Right lung (tissue), 10 donors: ENCODE results near the gene SSBP4. TPM values are rescaled to one million over a fixed set of nuclear protein-coding genes. Genes with fewer than 3 reads are reported as not detected.
A peak's percentile ranks its signal among the peaks of the same experiment; 100 is the strongest.
"Not testable (repeated sequence)": the region's sequence is repeated elsewhere in the genome, so short reads cannot be mapped to it uniquely, and the experiment has no call there.

Experiments used
- DNase-seq, 2 donors: peaks; one replicate each; pipeline ENCODE4 v3.0.0-alpha.2; 2013
- long read RNA-seq, 8 donors: transcript quantifications; one replicate each; lab custom pipeline, GENCODE V29; 2026
- polyA plus RNA-seq, 5 donors: library from polyadenylated mRNA; unstranded; fragments of 120-200 nt; gene quantifications; one replicate each; pipeline versions ENCODE4 v1.2.1 to v1.2.3, GENCODE V29; 2013; ENCODE audit warnings: inconsistent platforms in 1 of 5, low replicate concordance in 1 of 5; ENCODE audit not compliant: insufficient read length in 5 of 5, insufficient read depth in 1 of 5

Gene SSBP4
- polyA plus RNA-seq, result 100 to 1,000 TPM in 1 of 5 donors, 10 to 100 TPM in 4; 48.4 to 133 (median 73.2) TPM
- long read RNA-seq, donor 1, transcript SSBP4-201 (18 exons, 1,768 nt), result minor isoform, 6 of 345 reads
- long read RNA-seq, donor 1, transcript SSBP4-202 (17 exons, 1,721 nt), result major isoform, 17 of 345 reads
- long read RNA-seq, donor 1, transcript SSBP4-206 (3 exons, 793 nt), result minor isoform, 14 of 345 reads
- long read RNA-seq, donor 1, partial matches to known transcripts, result 169 of 345 reads
- long read RNA-seq, donor 1, other reads (novel, unspliced or antisense), result 138 of 345 reads
- long read RNA-seq, donor 2, transcript SSBP4-202 (17 exons, 1,721 nt), result major isoform, 8 of 15 reads
- long read RNA-seq, donor 2, transcript SSBP4-206 (3 exons, 793 nt), result minor isoform, 7 of 15 reads
- long read RNA-seq, donor 2, partial matches to known transcripts, result 0 of 15 reads
- long read RNA-seq, donor 2, other reads (novel, unspliced or antisense), result 0 of 15 reads
- long read RNA-seq, donor 3, transcript SSBP4-206 (3 exons, 793 nt), result major isoform, 10 of 20 reads
- long read RNA-seq, donor 3, transcript SSBP4-202 (17 exons, 1,721 nt), result major isoform, 10 of 20 reads
- long read RNA-seq, donor 3, partial matches to known transcripts, result 0 of 20 reads
- long read RNA-seq, donor 3, other reads (novel, unspliced or antisense), result 0 of 20 reads
- long read RNA-seq, donor 4, partial matches to known transcripts, result 11 of 19 reads
- long read RNA-seq, donor 4, other reads (novel, unspliced or antisense), result 0 of 19 reads
- long read RNA-seq, donor 5, transcript SSBP4-206 (3 exons, 793 nt), result major isoform, 13 of 29 reads
- long read RNA-seq, donor 5, transcript SSBP4-202 (17 exons, 1,721 nt), result minor isoform, 7 of 29 reads
- long read RNA-seq, donor 5, partial matches to known transcripts, result 6 of 29 reads
- long read RNA-seq, donor 5, other reads (novel, unspliced or antisense), result 0 of 29 reads
- long read RNA-seq, donor 6, transcript SSBP4-202 (17 exons, 1,721 nt), result major isoform, 11 of 38 reads
- long read RNA-seq, donor 6, transcript SSBP4-206 (3 exons, 793 nt), result minor isoform, 10 of 38 reads
- long read RNA-seq, donor 6, partial matches to known transcripts, result 5 of 38 reads
- long read RNA-seq, donor 6, other reads (novel, unspliced or antisense), result 7 of 38 reads
- long read RNA-seq, donor 7, transcript SSBP4-202 (17 exons, 1,721 nt), result major isoform, 6 of 11 reads
- long read RNA-seq, donor 7, partial matches to known transcripts, result 0 of 11 reads
- long read RNA-seq, donor 7, other reads (novel, unspliced or antisense), result 0 of 11 reads
- long read RNA-seq, donor 8, partial matches to known transcripts, result 37 of 81 reads
- long read RNA-seq, donor 8, other reads (novel, unspliced or antisense), result 32 of 81 reads

DNA sequence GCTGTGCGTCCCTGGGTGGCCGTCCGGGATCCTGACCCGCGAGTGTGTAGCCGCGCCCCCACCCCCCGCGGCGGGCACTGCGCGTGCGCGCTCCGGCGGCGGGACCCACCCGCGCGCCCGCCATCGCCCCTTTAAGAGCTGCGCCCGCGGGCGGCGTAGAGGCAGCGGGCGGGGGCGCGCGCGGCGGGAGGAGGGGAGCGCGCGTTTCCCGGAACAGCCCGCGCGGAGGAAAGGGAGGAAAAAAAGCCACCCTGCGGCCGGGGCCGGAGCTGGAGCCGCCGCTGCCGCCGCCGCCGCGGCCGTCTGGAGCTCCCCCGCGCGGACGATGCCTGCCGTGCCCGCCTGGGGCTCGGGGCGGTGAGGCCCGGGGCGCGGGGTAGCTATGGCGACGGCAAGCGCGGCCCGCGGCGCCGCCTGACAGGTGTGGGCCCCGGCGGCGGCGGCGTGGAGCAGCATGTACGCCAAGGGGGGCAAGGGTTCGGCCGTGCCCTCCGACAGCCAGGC lies at the start of gene SSBP4:
Gene SSBP4, plus strand, starts transcription at position 204 of the 504 bp plus-strand sequence. Its CDS starts 251 bp downstream, at position 455.
- peak; percentile 75 to 81 for DNase-seq

DNA sequence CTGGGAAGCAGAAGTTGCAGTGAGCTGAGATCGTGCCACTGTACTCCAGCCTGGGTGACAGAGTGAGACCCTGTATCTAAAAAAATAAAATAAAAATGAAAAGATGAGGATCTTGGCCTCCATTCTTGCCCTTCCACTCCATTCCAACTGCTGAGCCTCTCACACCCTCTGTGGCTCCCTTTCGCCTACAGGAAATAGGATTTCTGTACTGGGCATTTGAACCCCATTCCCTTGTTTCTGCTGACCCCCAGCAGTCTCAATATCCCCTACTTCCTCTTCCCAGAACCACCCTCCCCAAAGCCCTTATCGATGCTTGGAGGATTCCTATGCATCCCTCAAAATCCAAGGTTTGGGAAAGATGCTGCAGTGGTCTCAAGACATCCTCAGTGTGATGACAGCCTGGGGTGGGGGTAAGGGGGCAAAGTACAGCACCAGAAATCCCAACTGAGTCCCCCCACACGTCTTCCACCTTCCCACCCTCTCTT lies 45.7 kb upstream of the SSBP4 start:
- DNase-seq, result no peak

DNA sequence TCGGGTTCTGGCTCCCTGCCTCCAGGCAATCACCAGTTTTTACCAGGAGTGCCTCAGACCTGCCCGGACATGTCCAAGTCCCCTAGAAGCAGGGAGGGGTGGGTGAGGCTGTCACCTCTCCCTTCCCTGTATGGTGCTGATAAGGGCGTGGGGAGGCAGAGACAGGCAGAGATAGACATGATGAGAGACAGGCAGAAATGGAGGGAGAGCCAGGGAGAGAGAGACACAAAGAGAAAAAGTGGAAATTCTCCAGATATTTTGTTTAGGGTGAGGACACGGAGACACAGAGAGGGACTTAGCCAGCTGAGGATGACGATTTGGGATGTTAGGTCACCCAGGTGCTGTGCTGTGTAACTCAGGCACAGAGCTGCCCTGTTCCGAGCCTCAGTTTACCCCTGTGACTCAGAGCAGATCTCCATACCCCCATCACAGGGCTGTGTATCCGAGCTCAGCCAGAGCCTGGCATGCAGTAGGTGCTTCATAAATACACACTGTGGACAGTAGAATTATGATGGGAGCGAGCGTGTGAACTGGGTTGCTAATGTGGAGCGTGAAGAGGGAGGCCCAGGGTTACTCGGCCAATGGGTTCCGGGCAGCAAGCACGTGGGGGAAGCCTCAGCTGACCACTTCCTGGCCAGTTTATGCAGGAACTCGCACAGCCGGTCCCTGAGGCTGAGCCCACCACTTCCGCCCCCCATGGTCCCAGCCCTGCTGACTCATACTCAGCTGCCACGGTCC lies 45.1 kb upstream of the SSBP4 start:
- peak; percentile 62 to 72 for DNase-seq

DNA sequence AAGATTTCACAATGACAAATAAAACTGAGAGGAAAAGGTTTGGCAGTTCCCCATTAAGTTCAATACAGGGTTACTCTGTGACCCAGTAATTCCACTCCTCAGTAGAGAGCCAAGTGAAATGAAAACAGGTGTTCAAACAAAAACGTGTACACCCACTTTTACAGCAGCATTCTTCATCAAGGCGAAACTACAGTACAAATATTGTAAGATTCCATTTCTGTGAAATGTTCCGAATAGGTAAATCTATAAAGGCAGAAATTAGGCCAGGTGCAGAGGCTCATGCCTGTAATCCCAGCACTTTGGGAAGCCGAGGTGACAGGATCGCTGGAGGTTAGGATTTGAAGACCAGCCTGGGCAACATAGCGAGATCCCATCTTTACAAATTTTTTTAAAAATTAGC lies 42.2 kb upstream of the SSBP4 start:
- DNase-seq, result peak in 1 of 2 donors; percentile 45

DNA sequence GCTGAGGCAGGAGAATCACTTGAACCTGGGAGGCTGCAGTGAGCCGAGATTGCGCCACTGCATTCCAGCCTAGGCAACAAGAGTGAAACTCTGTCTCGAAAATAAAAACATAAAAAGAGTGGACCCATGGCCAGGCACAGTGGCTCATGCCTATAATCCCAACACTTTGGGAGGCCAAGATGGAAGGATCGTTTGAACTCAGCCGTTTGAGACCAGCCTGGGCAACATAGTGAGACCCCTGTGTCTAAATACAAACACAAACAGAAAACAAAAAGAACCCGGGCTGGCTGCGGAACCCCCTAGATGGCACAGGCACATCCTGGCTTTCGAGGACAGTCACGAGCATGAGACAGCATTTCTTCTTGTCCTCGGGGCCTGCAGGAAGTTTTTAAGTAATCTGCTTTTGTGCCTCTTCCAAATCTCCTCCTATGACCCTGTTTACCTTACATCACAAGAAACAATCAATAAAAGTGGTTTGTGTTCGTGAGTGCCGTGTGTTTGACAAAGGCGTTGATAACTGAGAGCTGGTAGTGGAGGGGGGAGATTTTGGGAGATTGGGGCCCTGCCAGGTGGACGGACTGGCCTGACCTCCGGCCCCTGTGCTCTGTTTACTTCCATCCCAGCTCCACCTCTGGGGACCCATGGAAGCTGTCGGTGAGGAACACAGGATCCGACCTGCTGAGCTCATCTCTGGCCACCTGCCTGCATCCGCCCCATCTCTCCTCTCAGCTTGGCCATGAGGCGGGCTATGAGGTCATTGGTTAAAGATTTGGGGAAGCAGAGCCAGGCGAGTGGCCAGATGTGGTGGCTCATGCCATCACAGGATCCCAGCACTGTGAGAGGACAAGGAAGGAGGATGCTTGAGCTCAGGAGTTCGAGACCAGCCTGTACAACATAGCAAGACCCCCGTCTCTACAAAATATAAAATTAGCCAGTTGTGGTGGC lies 39.1 kb upstream of the SSBP4 start:
- peak in 1 of 2 donors; percentile 43 for DNase-seq

DNA sequence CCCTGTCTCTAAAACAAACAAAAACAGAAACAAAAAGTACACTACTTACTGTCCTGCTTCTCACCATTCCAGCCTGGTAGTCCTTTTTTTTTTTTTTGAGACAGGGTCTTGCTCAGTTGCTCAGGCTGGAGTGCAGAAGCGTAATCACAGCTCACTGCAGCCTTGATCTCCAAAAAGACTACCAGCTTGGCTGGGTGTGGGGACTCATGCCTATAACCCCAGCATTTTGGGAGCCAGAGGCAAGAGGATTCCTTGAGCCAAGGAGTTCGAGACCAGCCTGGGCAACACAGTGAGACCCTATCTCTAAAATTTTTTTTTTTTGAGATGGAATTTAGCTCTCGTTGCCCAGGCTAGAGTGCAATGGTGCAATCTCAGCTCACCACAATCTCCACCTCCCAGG lies 38.4 kb upstream of the SSBP4 start:
- DNase-seq, result no peak

DNA sequence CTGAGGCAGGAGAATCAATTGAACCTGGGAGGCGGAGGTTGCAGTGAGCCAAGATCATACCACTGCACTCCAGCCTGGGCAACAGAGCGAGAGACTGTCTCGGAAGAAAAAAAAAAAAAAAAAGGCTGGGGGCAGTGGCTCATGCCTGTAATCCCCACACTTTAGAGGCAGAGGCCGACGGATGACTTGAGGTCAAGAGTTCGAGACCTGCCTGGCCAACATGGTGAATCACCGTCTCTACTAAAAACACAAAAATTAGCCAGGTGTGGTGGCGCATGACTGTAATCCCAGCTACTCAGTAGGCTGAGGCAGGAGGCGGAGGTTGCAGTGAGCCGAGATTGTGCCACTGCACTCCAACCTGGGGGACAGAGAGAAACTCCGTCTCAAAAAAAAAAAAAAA lies 35.6 kb upstream of the SSBP4 start:
- DNase-seq, result not testable (repeated sequence)

DNA sequence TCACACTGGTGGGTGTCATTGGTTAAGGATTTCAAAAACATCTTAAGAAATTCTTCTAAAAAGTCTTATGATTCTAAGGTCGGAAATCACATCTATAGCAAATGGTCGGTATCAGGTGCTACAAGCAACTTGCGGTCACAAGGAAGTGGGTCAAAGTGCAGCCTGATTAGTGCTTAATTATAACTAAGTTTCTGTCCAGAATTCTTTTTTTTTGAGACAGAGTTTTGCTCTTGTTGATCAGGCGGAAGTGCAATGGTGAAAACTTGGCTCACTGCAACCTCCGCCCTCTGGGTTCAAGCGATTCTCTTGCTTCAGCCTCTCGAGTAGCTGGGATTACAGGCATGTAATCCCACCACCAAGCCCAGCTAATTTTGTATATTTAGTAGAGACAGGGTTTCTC lies 34.4 kb upstream of the SSBP4 start:
- DNase-seq, result no peak

DNA sequence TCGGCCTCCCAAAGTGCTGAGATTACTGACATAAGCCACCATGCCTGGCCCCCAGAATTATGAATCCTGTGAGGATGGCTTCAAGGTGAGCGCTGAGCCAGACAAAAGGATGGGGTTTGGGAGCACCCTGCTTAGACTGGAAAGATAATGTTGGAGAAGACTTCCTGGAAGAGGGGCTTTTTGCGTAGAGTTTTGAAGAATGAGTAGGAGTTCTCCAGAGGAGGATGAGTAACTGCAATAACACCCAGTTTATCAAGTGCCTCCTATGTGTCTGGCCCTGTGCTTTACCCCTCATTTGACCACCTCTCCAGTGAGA lies 33.9 kb upstream of the SSBP4 start:
- no peak for DNase-seq

DNA sequence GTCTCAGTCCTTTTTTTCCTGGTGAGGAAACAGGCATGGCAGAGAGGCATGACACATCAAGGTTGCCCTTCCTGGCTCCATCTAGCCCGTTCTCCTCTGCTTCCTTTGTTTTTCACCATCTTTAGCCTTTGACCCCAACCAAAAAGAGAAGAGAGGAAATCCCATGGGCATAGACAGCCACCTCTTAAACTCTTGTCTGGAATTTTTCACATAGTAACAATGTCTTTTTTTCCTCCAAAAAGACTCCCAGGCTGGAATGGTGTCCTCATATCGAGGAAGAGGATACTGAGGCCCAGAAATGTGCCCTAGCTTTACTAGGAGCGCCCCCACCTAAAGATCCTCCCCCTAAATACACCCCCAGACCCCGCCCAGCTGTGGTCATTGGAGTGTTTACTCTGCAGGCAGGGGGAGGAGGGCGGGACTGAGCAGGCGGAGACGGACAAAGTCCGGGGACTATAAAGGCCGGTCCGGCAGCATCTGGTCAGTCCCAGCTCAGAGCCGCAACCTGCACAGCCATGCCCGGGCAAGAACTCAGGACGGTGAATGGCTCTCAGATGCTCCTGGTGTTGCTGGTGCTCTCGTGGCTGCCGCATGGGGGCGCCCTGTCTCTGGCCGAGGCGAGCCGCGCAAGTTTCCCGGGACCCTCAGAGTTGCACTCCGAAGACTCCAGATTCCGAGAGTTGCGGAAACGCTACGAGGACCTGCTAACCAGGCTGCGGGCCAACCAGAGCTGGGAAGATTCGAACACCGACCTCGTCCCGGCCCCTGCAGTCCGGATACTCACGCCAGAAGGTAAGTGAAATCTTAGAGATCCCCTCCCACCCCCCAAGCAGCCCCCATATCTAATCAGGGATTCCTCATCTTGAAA lies 33.3 kb upstream of the SSBP4 start, which contains the start of gene GDF15:
Gene GDF15, plus strand, starts transcription at position 484 of the 868 bp plus-strand sequence. Its CDS starts 32 bp downstream, at position 516.
- peak in 1 of 2 donors; percentile 55 for DNase-seq

DNA sequence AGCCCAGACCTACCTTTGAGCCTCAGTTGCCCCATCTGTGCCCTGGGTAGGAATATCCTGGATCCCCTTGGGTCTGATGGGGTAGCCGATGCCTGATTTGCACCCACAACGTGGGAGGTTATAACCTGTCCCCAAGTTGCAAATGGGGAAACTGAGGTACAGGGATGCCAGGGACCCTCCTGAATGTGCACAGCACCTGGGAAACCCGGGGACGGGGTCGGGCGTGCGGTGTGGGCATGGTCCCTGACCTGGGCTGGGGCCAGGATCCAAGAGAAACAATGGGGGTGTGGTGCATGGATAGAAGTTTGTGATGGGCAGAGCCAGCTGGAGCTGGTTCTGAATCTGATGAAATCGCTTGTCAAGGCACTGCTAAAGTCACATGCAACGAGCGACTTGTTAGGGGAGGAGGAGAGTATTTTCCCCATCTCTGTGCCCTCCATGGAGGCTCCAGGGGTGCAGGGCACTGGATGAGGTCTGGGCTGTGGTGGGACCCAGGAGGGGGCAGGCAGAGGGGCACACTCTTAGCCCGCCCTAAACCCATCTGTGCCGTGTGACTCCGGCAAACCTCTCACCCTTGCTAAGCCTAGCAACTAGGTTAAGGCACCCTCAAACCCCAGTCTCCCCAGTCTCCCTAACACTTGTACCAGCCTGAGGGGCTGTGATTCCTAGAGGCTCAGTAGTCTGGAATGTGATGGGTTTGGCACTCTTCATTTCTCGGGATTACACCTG lies 32.5 kb upstream of the SSBP4 start:
- DNase-seq, result no peak

DNA sequence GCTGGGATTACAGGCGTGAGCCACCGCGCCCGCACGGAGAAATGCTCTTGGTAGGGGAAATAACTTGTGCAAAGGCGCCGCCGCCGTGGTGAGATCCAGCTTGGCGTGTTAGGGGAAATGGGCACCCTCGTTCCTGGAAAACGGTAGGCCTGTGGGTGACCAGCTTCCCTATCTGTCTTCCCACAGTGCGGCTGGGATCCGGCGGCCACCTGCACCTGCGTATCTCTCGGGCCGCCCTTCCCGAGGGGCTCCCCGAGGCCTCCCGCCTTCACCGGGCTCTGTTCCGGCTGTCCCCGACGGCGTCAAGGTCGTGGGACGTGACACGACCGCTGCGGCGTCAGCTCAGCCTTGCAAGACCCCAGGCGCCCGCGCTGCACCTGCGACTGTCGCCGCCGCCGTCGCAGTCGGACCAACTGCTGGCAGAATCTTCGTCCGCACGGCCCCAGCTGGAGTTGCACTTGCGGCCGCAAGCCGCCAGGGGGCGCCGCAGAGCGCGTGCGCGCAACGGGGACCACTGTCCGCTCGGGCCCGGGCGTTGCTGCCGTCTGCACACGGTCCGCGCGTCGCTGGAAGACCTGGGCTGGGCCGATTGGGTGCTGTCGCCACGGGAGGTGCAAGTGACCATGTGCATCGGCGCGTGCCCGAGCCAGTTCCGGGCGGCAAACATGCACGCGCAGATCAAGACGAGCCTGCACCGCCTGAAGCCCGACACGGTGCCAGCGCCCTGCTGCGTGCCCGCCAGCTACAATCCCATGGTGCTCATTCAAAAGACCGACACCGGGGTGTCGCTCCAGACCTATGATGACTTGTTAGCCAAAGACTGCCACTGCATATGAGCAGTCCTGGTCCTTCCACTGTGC lies 30.9 kb upstream of the SSBP4 start:
- DNase-seq, result peak; percentile 78 to 79

DNA sequence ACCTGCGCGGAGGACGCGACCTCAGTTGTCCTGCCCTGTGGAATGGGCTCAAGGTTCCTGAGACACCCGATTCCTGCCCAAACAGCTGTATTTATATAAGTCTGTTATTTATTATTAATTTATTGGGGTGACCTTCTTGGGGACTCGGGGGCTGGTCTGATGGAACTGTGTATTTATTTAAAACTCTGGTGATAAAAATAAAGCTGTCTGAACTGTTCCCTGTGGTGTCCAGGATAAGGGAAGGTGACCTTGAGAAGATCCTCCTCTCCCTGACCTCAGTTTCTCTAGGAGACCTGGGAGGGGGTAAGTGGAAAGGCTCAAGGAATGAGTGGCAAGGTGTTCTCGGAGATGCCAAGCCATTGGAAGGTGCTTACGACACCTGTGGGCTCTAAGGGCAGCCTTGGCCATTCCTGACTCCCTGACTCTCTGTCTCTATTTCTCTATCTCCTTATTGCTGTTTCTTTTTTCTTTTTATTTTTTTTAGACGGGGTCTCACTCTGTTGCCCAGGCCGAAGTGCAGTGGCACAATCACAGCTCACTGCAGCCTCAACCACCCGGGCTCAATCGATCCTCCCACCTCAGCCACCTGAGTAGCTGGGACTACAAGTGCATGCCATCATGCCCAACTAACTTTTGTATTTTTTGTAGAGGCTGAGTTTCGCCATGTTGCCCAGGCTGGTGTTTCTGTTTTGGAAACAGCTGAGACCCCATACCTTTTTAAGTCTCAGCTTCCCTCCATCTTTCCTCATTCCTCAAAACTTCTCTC lies 30.1 kb upstream of the SSBP4 start:
- no peak for DNase-seq

DNA sequence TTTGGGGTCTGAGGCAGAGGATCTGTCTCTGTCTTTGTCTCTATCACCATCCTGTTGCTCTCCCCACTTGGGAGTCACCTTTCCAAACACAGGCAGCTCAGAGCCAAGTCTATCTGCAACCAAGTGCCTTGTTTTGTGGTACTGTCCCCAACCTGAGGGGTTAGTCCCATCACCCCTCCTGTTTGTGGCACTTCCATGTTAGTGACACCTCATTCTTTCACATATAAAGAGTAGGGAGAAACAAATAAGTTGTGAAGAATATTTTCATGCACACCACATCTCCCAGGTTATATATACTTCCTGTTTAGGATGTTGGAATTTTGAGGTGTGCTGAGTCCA lies 29.5 kb upstream of the SSBP4 start:
- no peak for DNase-seq

DNA sequence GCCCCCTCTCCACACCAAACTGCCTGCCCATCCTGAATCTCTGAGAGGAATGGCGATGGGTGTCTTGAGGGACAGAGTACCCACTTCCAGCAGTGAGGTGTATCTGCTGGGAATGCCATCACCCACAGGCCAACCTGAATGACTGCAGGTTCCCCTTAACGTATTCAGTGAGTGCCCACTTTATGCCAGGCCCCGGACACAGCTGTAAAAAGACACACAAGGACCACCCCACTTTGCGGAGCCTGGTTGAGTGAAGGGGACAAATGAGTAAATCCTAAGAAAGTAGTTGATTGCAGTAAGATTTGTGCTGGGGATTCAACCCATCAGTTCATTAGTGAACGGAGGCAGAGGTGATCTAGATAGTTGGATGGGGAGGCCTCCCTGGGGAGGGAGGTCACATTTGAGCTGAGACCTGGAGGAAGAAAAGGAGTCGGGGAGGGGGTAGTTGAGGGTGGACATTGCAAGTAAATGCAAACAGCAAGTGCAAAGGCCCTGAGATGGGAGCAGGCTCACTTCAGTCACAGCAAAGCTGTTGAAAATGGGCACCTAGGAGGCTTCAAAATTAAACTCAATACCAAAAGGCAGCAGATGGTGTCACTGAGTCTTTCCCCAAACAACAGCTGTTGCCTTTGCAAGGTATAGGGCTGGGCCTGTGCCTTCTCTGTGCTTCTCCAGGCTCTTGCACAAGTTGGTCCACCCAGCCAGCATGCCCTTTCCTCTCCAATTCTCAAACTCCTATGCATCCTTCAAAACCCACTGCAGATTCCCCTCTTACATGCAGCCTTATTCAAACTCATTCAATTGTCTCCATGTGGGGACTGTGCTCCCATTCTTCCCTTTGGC lies 28.9 kb upstream of the SSBP4 start:
- DNase-seq, result no peak
